Cardiac fibroblast (primary cell): ENCODE measurements around the gene KBTBD4.
"Not testable (repeated sequence)": the region's sequence is repeated elsewhere in the genome, so short reads cannot be mapped to it uniquely, and the experiment has no call there.

ENCODE experiments used
- DNase-seq, 2 donors: peaks; one replicate each; pipeline versions ENCODE4 v3.0.0 to v3.0.0-alpha.2; 2010; ENCODE audit warnings: low read depth in 2 of 2
- H3K4me3 ChIP-seq, 2 donors: replicated peaks in 1 of 2; 1 replicate in 1 of 2; 2 replicates in 1 of 2; pipeline ENCODE4 v1.5.1; 2011; ENCODE audit warnings: low read depth in 2 of 2, low read length in 2 of 2, mild to moderate bottlenecking in 2 of 2, moderate library complexity in 1 of 2
- TF ChIP-seq, protein P1 (sequence below): IDR thresholded peaks from one replicate; pipeline ENCODE4 v1.5.1; 2011; ENCODE audit warnings: low read depth, mild to moderate bottlenecking, low read length, inconsistent platforms

The KBTBD4 gene

DNA sequence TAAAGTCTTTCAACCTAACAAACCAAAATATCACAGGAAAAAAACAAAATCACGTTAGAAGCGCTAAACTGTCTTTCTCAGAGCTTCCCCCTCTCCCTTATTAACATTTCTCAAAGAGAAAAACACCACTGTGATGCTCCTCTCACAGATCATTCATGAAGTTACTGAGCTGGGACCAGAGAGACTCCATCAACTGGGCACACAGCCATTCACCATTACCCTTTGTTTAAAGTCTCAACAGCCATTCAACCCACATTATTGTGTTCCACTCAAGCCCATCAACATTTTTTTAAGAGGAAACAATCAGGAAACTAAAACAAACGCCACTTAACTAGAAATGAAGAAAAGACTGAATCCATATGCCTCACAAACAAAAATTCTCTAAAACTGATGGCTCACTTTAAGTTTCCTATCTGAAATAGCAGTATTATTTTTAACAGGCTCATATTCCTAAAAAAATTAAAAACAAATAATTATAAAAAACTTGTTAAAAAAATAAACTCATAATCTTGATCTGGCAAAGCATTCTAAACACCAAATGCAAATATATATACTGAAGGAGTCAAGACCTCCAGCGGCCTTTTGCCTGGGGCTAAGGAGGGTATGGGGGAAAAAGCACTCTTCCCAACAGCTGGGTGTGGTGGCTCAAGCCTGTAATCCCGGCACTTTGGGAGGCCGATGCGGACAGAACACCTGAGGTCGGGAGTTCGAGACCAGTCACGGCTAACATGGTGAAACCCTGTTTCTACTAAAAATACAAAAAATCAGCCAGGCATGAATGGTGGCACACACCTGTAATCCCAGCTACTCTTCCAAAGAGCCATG is 39.8 kb downstream of the KBTBD4 start:
- H3K4me3 ChIP-seq: no peak overlapping the region
- DNase-seq: peak in 1 of 2 donors; percentile 26
- TF ChIP-seq, protein P1, sequence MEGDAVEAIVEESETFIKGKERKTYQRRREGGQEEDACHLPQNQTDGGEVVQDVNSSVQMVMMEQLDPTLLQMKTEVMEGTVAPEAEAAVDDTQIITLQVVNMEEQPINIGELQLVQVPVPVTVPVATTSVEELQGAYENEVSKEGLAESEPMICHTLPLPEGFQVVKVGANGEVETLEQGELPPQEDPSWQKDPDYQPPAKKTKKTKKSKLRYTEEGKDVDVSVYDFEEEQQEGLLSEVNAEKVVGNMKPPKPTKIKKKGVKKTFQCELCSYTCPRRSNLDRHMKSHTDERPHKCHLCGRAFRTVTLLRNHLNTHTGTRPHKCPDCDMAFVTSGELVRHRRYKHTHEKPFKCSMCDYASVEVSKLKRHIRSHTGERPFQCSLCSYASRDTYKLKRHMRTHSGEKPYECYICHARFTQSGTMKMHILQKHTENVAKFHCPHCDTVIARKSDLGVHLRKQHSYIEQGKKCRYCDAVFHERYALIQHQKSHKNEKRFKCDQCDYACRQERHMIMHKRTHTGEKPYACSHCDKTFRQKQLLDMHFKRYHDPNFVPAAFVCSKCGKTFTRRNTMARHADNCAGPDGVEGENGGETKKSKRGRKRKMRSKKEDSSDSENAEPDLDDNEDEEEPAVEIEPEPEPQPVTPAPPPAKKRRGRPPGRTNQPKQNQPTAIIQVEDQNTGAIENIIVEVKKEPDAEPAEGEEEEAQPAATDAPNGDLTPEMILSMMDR: no peak

DNA sequence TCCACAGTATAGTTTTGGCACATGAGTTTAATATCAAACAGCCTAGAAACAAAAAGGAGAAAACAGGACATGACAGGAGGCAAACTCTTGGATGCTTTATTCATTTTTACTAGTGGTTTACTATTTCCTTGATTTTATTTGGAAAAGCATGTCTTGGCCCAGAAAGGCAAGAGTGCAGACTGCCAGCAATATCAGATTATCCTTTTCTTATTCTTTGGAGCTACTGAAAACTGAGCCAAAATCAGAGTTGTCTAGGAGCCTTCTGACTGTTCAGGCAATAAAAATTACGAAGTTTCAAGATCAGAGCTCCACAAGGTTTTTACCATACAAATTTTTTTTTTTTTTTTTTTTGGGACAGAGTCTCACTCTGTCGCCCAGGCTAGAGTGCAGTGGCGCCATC is 41.9 kb downstream of the KBTBD4 start:
- H3K4me3 ChIP-seq: no peak overlapping the region
- TF ChIP-seq, protein P1: no peak
- no peak for DNase-seq

DNA sequence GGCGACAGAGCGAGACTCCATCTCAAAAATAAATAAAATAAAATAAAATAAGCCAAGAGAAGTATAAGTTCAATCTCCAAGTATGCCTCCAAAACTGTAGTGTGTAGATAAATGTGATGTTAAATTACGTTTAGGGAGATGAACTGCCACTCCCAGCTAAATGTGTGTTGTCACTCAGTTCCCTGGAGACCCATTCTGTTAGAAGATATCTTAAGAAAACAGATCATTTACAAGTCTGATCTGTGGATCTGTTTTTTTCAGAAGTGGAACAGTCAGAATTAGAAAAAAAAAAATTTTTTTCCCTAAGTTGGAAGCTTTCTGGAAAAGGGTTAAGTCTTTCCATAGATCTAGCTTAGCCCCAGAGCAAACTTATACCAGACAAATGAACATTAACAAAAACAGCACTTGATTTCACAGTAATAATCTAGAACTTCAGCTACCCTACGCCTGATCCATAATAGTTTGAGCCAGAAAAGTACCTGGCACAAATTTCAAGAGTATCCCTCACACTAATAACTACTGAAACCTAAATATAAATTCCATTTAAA is 44.0 kb downstream of the KBTBD4 start:
- no peak overlapping the region for H3K4me3 ChIP-seq
- DNase-seq: no peak
- TF ChIP-seq, protein P1: no peak

DNA sequence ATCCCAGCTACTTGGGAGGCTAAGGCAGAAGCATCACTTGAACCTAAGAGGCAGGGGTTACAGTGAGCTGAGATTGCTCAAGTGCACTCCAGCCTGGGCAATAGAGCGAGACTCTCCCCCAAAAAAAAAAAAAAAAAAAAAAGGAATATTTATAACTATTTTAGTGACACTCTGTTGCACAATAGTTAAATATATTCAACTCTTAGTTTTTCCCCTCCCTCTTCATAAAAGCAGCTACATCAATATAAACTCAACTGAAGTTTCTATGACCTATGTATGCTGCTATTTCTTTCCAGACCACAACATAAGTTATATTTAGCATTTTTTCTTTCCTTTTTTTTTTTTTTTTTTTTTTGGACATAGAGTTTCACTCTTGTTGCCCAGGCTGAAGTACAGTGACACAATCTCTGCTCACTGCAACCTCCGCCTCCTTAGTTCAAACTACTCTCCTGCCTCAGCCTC is 45.0 kb downstream of the KBTBD4 start:
- TF ChIP-seq, protein P1: no peak
- H3K4me3 ChIP-seq: no peak overlapping the region
- peak; percentile 56 to 67 for DNase-seq

DNA sequence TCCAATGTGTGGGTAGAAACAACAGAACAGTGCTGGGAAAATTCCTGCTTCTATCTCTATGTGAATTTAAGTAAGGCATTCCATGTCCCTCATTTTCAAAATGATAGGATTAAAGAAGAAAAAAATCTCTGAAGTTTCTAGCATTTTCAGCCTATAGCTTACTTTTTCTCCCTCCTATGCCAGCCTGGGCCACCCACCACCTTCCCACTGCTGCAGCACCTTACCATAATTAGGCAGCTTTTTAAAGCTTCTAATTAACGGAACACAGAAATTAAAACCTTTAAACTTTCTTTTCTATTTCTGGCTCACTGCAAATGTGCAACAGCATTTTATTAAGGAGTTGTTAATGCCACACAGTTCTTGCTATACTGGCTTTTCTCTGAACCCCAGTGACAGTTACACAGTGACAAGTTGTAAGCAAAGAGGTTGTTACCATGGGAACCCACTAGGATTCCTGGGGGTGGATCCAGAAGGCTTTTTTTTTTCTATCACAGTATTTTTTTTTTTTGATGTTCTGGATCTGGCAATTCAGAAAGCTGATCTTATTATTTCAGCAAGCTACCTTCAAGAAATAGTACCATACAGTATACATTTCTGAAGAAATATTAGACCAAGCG is 46.1 kb downstream of the KBTBD4 start:
- no peak overlapping the region for H3K4me3 ChIP-seq
- DNase-seq: peak in 1 of 2 donors; percentile 40
- TF ChIP-seq, protein P1: no peak

DNA sequence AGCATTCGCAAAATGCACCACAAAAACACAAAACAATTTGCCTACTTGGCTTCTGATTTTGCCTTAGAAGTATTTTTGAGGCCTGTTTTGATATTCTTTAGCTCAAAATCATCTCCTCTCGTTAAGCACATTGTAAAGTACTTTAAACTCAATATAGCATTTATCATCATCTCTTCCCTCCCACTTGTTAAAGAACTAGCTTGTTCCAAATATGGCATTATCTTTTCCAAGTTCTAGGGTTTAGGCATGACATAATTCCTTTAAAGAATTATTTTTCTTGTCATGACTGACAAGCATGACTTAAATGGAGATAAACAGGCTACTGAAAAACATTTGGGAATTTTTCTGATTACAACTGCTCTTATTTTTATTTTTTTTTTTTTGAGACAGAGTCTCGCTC is 47.1 kb downstream of the KBTBD4 start:
- no peak overlapping the region for H3K4me3 ChIP-seq
- DNase-seq: peak in 1 of 2 donors; percentile 39
- TF ChIP-seq, protein P1: no peak

DNA sequence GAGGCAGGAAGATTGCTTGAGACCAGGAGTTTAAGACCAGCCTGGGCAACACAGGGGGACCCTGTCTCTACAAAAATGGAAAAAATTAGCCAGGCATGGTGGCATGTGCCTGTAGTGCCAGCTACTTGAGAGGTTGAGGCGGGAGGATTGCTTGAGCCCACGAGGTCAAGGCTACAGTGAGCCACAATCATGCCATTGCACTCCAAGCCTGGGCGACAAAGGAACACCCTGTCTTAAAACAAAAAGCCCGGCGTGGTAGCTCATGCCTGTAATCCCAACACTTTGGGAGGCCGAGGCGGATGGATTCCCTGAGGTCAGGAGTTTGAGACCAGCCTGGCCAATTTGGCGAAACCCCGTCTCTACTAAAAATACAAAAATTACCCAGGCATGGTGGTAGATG is 48.0 kb downstream of the KBTBD4 start:
- DNase-seq, H3K4me3 ChIP-seq: not testable (repeated sequence)
